BE2C (cell line): ENCODE measurements around the gene SERGEF.

Source experiments
- DNase-seq: peaks from one replicate; pipeline ENCODE4 v3.0.0-alpha.2; 2020
- H3K27me3 ChIP-seq: fragments of 250-450 bp; sonication (Bioruptor Pico); 2 replicates; pipeline ENCODE4 v1.5.1; 2020; ENCODE audit warnings: mild to moderate bottlenecking
- H3K36me3 ChIP-seq: fragments of 250-450 bp; sonication (Bioruptor Pico); 2 replicates; pipeline ENCODE4 v1.5.1; 2020; ENCODE audit warnings: mild to moderate bottlenecking
- H3K4me1 ChIP-seq: fragments of 250-450 bp; sonication (Bioruptor Pico); 2 replicates; pipeline ENCODE4 v1.5.1; 2020
- H3K4me3 ChIP-seq: 2 replicates; pipeline ENCODE4 v1.5.1; 2011; ENCODE audit warnings: low read depth, low read length
- H3K9me3 ChIP-seq: fragments of 250-450 bp; sonication (Bioruptor Pico); 2 replicates; pipeline ENCODE4 v1.5.1; 2020
- TF ChIP-seq, protein P1 (sequence below): IDR thresholded peaks from 2 replicates; pipeline ENCODE4 v1.5.1; 2012; ENCODE audit warnings: mild to moderate bottlenecking, low read depth, low read length

The SERGEF gene

DNA sequence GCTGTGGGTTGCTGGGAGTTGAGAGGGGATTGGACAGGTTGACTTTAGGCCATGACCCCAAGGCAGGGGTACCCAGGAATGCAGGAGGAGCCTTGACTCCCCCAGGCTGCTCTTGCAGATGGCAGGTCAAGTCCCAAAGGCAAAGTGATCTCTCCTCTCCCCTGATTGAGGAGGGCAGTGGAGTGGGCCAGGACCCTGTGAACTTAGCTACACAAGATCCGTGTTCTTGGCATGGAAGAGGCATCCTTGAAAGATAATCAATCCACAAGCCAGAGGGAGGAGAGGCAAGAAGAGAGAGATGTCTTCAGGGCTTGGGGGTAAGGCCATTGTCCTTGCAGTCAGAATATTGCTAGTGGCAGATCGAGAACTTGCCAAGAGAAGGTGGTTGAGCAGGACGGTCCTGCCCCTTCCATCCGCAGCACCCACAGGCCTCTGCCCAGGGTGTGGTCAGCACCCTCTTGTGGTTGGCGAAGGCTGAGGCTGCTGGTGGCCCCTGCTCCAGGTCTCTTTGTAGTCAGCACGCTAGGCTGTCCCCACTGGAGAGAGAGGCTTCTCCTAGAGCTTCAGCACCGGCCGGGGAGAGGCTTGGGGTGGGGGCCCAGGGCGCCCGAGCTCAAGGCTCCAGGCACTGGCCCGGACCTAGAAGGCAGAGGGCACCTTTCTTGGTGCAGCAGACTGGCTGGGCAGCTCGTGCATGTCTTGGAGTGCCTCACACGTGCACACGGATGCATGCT, 232.8 kb downstream of the SERGEF start:
- no peaks in the 10 kb centered on the region for H3K27me3 ChIP-seq
- TF ChIP-seq, protein P1, sequence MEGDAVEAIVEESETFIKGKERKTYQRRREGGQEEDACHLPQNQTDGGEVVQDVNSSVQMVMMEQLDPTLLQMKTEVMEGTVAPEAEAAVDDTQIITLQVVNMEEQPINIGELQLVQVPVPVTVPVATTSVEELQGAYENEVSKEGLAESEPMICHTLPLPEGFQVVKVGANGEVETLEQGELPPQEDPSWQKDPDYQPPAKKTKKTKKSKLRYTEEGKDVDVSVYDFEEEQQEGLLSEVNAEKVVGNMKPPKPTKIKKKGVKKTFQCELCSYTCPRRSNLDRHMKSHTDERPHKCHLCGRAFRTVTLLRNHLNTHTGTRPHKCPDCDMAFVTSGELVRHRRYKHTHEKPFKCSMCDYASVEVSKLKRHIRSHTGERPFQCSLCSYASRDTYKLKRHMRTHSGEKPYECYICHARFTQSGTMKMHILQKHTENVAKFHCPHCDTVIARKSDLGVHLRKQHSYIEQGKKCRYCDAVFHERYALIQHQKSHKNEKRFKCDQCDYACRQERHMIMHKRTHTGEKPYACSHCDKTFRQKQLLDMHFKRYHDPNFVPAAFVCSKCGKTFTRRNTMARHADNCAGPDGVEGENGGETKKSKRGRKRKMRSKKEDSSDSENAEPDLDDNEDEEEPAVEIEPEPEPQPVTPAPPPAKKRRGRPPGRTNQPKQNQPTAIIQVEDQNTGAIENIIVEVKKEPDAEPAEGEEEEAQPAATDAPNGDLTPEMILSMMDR: no peak
- no peaks in the 10 kb centered on the region for H3K36me3 ChIP-seq
- DNase-seq: no peak
- H3K4me1 ChIP-seq: no peaks in the 10 kb centered on the region
- H3K4me3 ChIP-seq: no peak overlapping the region
- H3K9me3 ChIP-seq: no peaks in the 10 kb centered on the region

DNA sequence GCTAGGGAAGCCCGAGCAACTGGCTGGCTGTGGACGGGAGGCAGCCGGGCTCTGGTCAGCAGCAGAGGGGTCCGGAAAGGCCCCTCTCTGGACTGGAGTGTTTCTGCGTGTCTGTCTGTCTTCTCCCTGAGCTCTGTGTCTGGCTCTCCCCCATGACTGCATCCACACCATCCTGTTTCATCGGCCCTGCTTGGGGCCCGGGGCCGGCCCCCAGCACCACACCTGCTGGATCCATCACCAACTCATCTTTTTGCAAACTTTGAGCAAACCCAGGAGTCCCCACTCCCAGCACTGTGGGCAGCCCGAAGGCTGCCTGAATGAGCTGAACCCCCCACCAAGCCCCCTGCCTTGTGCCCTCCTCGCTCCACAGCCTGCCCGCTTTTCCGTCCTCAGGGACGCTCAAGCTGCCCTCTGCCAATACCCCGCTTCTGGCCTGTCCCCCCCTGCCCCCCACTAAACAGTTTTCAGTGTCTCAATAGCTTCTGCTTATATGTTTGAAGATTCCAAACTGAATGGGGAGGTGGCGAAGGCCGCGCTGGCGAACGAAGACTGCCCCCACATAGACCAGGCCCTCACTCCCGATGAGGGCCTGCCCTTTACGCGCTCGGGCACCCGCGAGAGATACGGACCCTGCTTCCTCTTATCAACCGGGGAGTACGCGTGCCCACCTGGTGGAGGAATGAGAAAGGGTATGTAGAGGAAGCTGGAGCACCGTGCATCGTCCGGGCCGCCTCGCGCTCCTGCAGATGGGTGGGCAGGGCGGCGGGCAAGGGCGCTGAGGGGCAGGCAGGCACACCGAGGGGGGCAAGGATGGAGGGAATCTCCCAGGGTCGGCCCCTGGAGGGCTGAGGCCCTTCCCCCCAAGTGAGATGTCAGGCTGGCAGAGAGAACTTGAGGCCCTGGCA, 233.6 kb downstream of the SERGEF start:
- no peaks in the 10 kb centered on the region for H3K9me3 ChIP-seq
- no peaks in the 10 kb centered on the region for H3K4me1 ChIP-seq
- no peak for DNase-seq
- no peaks in the 10 kb centered on the region for H3K27me3 ChIP-seq
- TF ChIP-seq, protein P1: no peak
- H3K4me3 ChIP-seq: no peak overlapping the region
- no peaks in the 10 kb centered on the region for H3K36me3 ChIP-seq

GRCh38 chr11:17778352-17778751, 234.5 kb downstream of the SERGEF start:
- no peaks in the 10 kb centered on the region for H3K9me3 ChIP-seq
- no peaks in the 10 kb centered on the region for H3K27me3 ChIP-seq
- no peaks in the 10 kb centered on the region for H3K36me3 ChIP-seq
- DNase-seq: no peak
- H3K4me1 ChIP-seq: no peaks in the 10 kb centered on the region
- TF ChIP-seq, protein P1: no peak
- no peak overlapping the region for H3K4me3 ChIP-seq

DNA sequence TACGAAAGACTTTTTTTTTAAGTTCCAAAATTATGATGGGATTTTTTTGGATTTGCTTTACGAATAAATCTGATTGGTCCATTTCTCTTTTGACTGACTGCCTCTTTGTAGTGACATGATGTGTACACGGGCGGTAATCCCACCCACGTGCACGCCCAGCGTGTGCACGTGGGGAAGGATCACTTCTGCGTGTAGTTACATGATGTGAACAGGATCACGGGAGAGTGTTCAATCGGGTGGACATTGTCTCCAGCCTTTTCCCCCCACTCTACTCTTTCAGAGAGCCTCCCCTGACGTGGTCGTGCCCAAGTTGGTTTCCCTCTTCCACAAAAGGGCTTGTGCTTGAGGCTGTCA, 235.1 kb downstream of the SERGEF start:
- TF ChIP-seq, protein P1: no peak
- Histone ChIP-seq H3K4me1 (no peaks in the 10 kb centered on the region), H3K9me3 (no peaks in the 10 kb centered on the region), H3K36me3 (no peaks in the 10 kb centered on the region), H3K4me3 (no peak overlapping the region), H3K27me3 (no peaks in the 10 kb centered on the region)
- DNase-seq: no peak

DNA sequence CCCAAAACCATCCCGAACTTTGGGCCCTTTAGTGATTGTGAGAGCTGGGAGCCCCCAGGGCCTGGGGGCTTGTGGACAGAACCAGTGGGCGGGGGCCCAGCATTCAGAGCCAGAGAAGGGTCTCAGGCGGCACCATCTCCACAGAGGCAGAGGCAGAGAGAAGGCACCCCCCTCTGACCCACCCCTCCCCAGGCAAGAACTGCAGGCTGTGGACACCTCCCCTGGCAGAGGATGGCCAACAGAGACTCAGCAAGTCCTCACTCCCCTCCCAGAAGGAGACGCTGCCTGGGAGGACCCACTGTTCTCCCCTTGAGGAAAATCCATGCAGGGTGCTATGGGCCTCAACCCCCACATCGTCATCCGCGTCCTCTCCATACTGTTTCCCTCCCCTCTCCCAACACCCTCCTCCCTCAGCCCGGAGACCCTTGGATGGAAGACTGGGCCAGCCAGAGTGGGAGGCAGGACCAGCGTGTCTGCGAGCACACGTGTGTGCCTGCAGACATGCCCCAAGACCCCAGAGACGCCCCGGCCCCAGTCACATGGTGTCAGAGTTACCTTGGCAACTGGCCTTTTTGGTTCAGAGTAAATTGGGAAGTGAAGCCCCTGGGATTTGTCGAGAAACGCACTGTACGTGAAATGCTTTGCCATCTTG, 235.6 kb downstream of the SERGEF start:
- TF ChIP-seq, protein P1: no peak
- Histone ChIP-seq H3K36me3 (no peaks in the 10 kb centered on the region), H3K27me3 (no peaks in the 10 kb centered on the region), H3K4me3 (no peak overlapping the region), H3K9me3 (no peaks in the 10 kb centered on the region), H3K4me1 (no peaks in the 10 kb centered on the region)
- DNase-seq: no peak
